Measurements from ENCODE around the gene CLCF1.
A peak's percentile ranks its signal among the peaks of the same experiment; 100 is the strongest.

Gene CLCF1

DNA sequence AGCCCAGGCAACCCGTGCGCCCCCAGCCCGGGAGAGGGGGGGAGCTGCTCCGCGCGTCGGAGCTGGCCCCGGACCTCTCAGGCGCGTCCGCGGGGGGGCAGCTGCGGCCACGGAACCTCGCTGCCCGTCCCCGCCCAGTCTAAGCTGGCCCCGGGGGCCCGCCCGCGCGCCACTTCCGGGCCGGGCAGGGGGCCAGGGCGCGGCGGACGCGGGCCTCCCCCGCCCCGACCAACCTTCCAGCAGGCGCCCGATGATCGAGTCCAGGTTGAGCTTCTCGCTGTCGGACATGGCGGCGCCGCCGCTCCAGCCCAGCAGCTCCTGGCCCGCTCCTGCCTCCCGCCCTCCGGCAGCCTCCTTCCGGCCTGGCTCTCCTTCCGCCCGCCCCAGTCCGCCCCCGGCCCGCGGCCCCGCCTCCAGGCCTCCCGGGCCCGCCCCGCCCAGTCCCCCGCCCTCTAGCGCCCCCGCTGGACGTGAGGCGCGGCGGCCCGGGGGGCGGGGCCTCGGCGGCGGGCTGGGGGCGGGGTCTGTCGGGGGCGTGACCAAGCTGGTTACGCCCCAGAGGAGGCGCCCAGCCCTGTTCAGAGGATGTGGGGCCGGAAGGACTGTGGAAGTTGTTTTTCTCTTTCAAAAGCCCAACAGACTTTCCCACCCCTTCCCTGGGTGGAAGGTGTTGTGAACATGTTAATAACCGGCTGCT lies 28.2 kb upstream of the CLCF1 start, which contains the start of gene PPP1CA:
Gene PPP1CA, minus strand, starts transcription at position 364 of the 697 bp plus-strand sequence. Its CDS starts 76 bp downstream, at position 288.
- Histone ChIP-seq H3K9me2 (replicated peaks; ENCODE audit: control insufficient read depth, low read length) (no peaks in the 10 kb centered on the region), H3K27ac (ENCODE audit: low read depth, low read length) (peak within 1 kb of the TSS; percentile 96), H3K27me3 (ENCODE audit: control insufficient read depth, low read length) (no peaks in the 10 kb centered on the region), H3K79me2 (ENCODE audit: control insufficient read depth, low read length) (peaks cover 86% of the 10 kb centered on the region), H3F3A (ENCODE audit: control insufficient read depth, insufficient read depth) (peaks cover 10% of the 10 kb centered on the region; the same call in 1 of the 2 replicates), H3K4me1 (ENCODE audit: control insufficient read depth, low read length) (peaks cover 73% of the 10 kb centered on the region), H3K36me3 (ENCODE audit: control insufficient read depth, low read length) (peaks cover 75% of the 10 kb centered on the region), H3K4me3 (ENCODE audit: low read length) (peak within 1 kb of the TSS; percentile 92), H3K4me2 (ENCODE audit: low read length) (peak within 1 kb of the TSS; percentile 82), H3K9me3 (ENCODE audit: control insufficient read depth, insufficient read depth, low read length) (no peaks in the 10 kb centered on the region), H4K20me1 (ENCODE audit: control insufficient read depth, insufficient read depth, low read depth, low read length) (peaks cover 7% of the 10 kb centered on the region; the same call in 1 of the 2 replicates)
- TF ChIP-seq, protein P1, sequence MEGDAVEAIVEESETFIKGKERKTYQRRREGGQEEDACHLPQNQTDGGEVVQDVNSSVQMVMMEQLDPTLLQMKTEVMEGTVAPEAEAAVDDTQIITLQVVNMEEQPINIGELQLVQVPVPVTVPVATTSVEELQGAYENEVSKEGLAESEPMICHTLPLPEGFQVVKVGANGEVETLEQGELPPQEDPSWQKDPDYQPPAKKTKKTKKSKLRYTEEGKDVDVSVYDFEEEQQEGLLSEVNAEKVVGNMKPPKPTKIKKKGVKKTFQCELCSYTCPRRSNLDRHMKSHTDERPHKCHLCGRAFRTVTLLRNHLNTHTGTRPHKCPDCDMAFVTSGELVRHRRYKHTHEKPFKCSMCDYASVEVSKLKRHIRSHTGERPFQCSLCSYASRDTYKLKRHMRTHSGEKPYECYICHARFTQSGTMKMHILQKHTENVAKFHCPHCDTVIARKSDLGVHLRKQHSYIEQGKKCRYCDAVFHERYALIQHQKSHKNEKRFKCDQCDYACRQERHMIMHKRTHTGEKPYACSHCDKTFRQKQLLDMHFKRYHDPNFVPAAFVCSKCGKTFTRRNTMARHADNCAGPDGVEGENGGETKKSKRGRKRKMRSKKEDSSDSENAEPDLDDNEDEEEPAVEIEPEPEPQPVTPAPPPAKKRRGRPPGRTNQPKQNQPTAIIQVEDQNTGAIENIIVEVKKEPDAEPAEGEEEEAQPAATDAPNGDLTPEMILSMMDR (IDR thresholded peaks at IDR 0.05; ENCODE audit: low read depth, low read length, poor library complexity, severe bottlenecking): peak; percentile 24
- TF ChIP-seq EZH2phosphoT487 (IDR thresholded peaks at IDR 0.05; ENCODE audit: borderline replicate concordance, low read length): no peak

DNA sequence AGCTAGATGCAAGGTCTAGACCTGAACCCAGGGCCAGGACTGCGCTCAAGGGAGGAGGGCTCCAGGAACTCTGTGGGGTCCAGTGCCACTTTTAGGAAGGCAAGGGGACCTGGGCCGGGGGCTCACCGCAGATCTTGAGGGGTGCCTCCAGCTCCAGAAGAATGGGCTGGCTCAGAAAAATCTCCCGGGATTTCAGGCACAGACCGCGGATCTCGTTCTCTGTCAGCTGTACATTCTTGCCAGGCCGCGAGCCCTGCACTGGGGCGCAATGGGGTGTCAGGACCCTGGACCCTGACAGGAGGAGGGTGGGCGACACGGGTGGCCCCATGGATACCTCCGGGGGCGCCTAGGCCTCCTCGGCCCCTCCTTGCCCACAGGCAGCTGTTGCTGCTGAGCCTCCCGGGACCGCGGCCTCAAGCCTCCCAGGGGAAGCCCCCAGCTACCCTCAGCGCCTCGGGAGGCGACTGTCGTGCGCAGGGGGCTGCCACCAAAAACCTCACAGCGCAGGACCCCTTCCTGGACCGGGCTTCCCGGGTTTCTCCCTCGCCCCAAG lies 27.6 kb upstream of the CLCF1 start:
- no peaks in the 10 kb centered on the region for H3K27me3 ChIP-seq (ENCODE audit: control insufficient read depth, low read length)
- no peak for TF ChIP-seq EZH2phosphoT487 (IDR thresholded peaks at IDR 0.05; ENCODE audit: borderline replicate concordance, low read length)
- TF ChIP-seq, protein P1 (IDR thresholded peaks at IDR 0.05; ENCODE audit: low read depth, low read length, poor library complexity, severe bottlenecking): no peak
- peak overlapping the region; percentile 92 for H3K4me3 ChIP-seq (ENCODE audit: low read length)
- H3K4me2 ChIP-seq (ENCODE audit: low read length): peak overlapping the region; percentile 82
- H3K27ac ChIP-seq (ENCODE audit: low read depth, low read length): peak overlapping the region; percentile 76
- H3F3A ChIP-seq (ENCODE audit: control insufficient read depth, insufficient read depth): peaks cover 10% of the 10 kb centered on the region; the same call in 1 of the 2 replicates
- H3K79me2 ChIP-seq (ENCODE audit: control insufficient read depth, low read length): peaks cover 86% of the 10 kb centered on the region
- H3K9me3 ChIP-seq (ENCODE audit: control insufficient read depth, insufficient read depth, low read length): no peaks in the 10 kb centered on the region
- H4K20me1 ChIP-seq (ENCODE audit: control insufficient read depth, insufficient read depth, low read depth, low read length): peaks cover 7% of the 10 kb centered on the region; the same call in 1 of the 2 replicates
- H3K9me2 ChIP-seq (replicated peaks; ENCODE audit: control insufficient read depth, low read length): no peaks in the 10 kb centered on the region
- H3K4me1 ChIP-seq (ENCODE audit: control insufficient read depth, low read length): peaks cover 70% of the 10 kb centered on the region
- H3K36me3 ChIP-seq (ENCODE audit: control insufficient read depth, low read length): peaks cover 75% of the 10 kb centered on the region

DNA sequence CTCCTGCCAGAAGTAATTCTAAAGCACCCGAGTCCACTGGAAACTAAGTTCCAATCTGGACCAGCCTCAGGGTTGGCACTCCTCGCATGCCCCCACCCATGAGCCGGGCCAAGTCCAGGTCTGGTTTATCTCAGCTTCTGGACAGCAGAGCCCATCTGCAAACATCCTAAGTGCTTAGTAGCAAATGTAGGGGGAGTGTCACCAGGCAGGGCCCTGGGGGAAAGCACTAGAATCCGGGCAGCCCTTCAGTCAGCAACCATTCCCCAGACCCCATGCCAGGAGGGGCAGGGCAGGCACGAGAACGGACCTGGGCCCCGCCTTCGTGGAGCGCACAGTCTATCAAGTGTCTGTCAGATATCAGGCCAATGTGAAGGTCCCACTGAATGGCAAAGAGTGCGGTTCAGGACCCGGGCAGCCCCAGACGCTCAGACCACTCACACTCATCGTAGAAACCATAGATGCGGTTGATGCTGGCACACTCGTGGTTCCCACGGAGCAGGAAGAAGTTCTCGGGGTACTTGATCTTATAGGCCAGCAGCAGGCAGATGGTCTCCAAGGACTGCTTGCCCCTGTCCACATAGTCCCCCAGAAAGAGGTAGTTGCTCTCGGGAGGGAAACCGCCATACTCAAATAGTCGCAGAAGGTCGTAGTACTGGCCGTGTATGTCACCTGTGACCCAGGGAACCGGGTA lies 27.0 kb upstream of the CLCF1 start:
- Histone ChIP-seq H3K9me3 (ENCODE audit: control insufficient read depth, insufficient read depth, low read length) (no peaks in the 10 kb centered on the region), H3K4me1 (ENCODE audit: control insufficient read depth, low read length) (peaks cover 64% of the 10 kb centered on the region), H3K27ac (ENCODE audit: low read depth, low read length) (peak overlapping the region; percentile 76), H3K79me2 (ENCODE audit: control insufficient read depth, low read length) (peaks cover 85% of the 10 kb centered on the region), H3F3A (ENCODE audit: control insufficient read depth, insufficient read depth) (peaks cover 10% of the 10 kb centered on the region; the same call in 1 of the 2 replicates), H3K9me2 (replicated peaks; ENCODE audit: control insufficient read depth, low read length) (no peaks in the 10 kb centered on the region), H3K4me2 (ENCODE audit: low read length) (peak overlapping the region; percentile 82), H3K36me3 (ENCODE audit: control insufficient read depth, low read length) (peaks cover 75% of the 10 kb centered on the region), H3K4me3 (ENCODE audit: low read length) (peak overlapping the region; percentile 92), H4K20me1 (ENCODE audit: control insufficient read depth, insufficient read depth, low read depth, low read length) (peaks cover 7% of the 10 kb centered on the region; the same call in 1 of the 2 replicates), H3K27me3 (ENCODE audit: control insufficient read depth, low read length) (no peaks in the 10 kb centered on the region)
- TF ChIP-seq, protein P1 (IDR thresholded peaks at IDR 0.05; ENCODE audit: low read depth, low read length, poor library complexity, severe bottlenecking): no peak
- no peak for TF ChIP-seq EZH2phosphoT487 (IDR thresholded peaks at IDR 0.05; ENCODE audit: borderline replicate concordance, low read length)
